CD14-positive monocyte (primary cell): ENCODE measurements around the gene CCNG2. TPM values are rescaled to one million over a fixed set of nuclear protein-coding genes. Genes with fewer than 3 reads are reported as not detected.

Experiments
- DNase-seq, 3 donors: peaks; one replicate each; pipeline ENCODE4 v3.0.0-alpha.2; 2011 to 2022
- H2AFZ ChIP-seq: 2 replicates; pipeline ENCODE4 v1.6.0; 2012; ENCODE audit warnings: mild to moderate bottlenecking, low read depth, low read length, inconsistent platforms; ENCODE audit not compliant: insufficient read depth, poor library complexity, severe bottlenecking
- H3K27ac ChIP-seq, 2 donors: 1 replicate in 1 of 2; 2 replicates in 1 of 2; pipeline ENCODE4 v1.5.1; 2012 to 2013; ENCODE audit warnings: low read length in 2 of 2, control low read depth in 1 of 2, inconsistent platforms in 1 of 2, low read depth in 1 of 2, mild to moderate bottlenecking in 1 of 2
- H3K27me3 ChIP-seq, 2 donors: one replicate each; pipeline versions ENCODE4 v1.6.0 to v1.6.1; 2011 to 2013; ENCODE audit warnings: low read length in 2 of 2; ENCODE audit not compliant: control insufficient read depth in 2 of 2, insufficient read depth in 2 of 2
- H3K36me3 ChIP-seq, 2 donors: replicated peaks in 1 of 2; 1 replicate in 1 of 2; 2 replicates in 1 of 2; pipeline versions ENCODE4 v1.5.1 to v1.6.1; 2012 to 2013; ENCODE audit warnings: low read length in 2 of 2, control low read depth in 1 of 2, inconsistent platforms in 1 of 2, mild to moderate bottlenecking in 1 of 2; ENCODE audit not compliant: insufficient read depth in 2 of 2, control insufficient read depth in 1 of 2
- H3K4me1 ChIP-seq, 2 donors: 1 replicate in 1 of 2; 2 replicates in 1 of 2; pipeline versions ENCODE4 v1.5.1 to v1.6.1; 2012 to 2013; ENCODE audit warnings: low read length in 2 of 2, control low read depth in 1 of 2, inconsistent platforms in 1 of 2, mild to moderate bottlenecking in 1 of 2, moderate library complexity in 1 of 2; ENCODE audit not compliant: insufficient read depth in 2 of 2, control insufficient read depth in 1 of 2
- H3K4me2 ChIP-seq: replicated peaks from 2 replicates; pipeline ENCODE3; 2012; ENCODE audit warnings: low read length, moderate library complexity, mild to moderate bottlenecking; ENCODE audit not compliant: poor library complexity, severe bottlenecking; ENCODE audit errors: extremely low read depth
- H3K4me3 ChIP-seq, 3 experiments: fragments of 200-600 bp in 1 of 3; sonication (generic) in 1 of 3; replicated peaks in 1 of 3; 1 replicate in 2 of 3; 2 replicates in 1 of 3; pipeline ENCODE4 v1.5.1; 2011 to 2013; ENCODE audit warnings: low read length in 3 of 3, mild to moderate bottlenecking in 3 of 3, control low read depth in 2 of 3, low read depth in 2 of 3, inconsistent platforms in 1 of 3, moderate library complexity in 1 of 3
- H3K79me2 ChIP-seq: 2 replicates; pipeline ENCODE4 v1.6.0; 2012; ENCODE audit warnings: mild to moderate bottlenecking, control low read depth, inconsistent platforms, low read length, moderate library complexity; ENCODE audit not compliant: insufficient read depth
- H3K9ac ChIP-seq: 2 replicates; pipeline ENCODE4 v1.6.0; 2017; ENCODE audit warnings: low read length, mild to moderate bottlenecking; ENCODE audit not compliant: insufficient read depth, poor library complexity, severe bottlenecking
- H3K9me3 ChIP-seq, 2 donors: replicated peaks in 1 of 2; 1 replicate in 1 of 2; 2 replicates in 1 of 2; pipeline versions ENCODE4 v1.5.1 to v1.6.1; 2012 to 2013; ENCODE audit warnings: low read length in 2 of 2, control low read depth in 1 of 2; ENCODE audit not compliant: control insufficient read depth in 1 of 2, insufficient read depth in 1 of 2
- H4K20me1 ChIP-seq: 2 replicates; pipeline ENCODE4 v1.6.0; 2012; ENCODE audit warnings: mild to moderate bottlenecking, low read length, control low read depth, moderate library complexity; ENCODE audit not compliant: insufficient read depth
- H3K27ac Mint-ChIP-seq, 7 donors: one replicate each; pipeline ENCODE4 v1.8.0; 2020; ENCODE audit warnings: mild to moderate bottlenecking in 7 of 7, mixed read lengths in 7 of 7, moderate library complexity in 6 of 7, inconsistent platforms in 2 of 7
- H3K27me3 Mint-ChIP-seq, 3 donors: one replicate each; pipeline ENCODE4 v1.8.0; 2021 to 2022; ENCODE audit warnings: low read depth in 3 of 3, mild to moderate bottlenecking in 3 of 3, mixed read lengths in 3 of 3, moderate library complexity in 3 of 3, inconsistent platforms in 1 of 3
- H3K36me3 Mint-ChIP-seq, 2 donors: one replicate each; pipeline ENCODE4 v1.8.0; 2020; ENCODE audit warnings: mixed read lengths in 2 of 2, inconsistent platforms in 1 of 2, mild to moderate bottlenecking in 1 of 2
- H3K4me1 Mint-ChIP-seq: one replicate; pipeline ENCODE4 v1.8.0; 2020; ENCODE audit warnings: mild to moderate bottlenecking, mixed read lengths
- H3K4me3 Mint-ChIP-seq, 2 donors: one replicate each; pipeline ENCODE4 v1.8.0; 2020; ENCODE audit warnings: mild to moderate bottlenecking in 2 of 2, mixed read lengths in 2 of 2, moderate library complexity in 1 of 2
- H3K9me3 Mint-ChIP-seq, 7 donors: one replicate each; pipeline ENCODE4 v1.8.0; 2020 to 2022; ENCODE audit warnings: mixed read lengths in 7 of 7, mild to moderate bottlenecking in 6 of 7, moderate library complexity in 6 of 7, inconsistent platforms in 2 of 7
- WGBS: methylation state at CpG from one replicate; pipeline ENCODE4 v1.1.5; 2013; ENCODE audit warnings: missing lambda C conversion rate; ENCODE audit not compliant: insufficient coverage; 5-methylcytosine and 5-hydroxymethylcytosine counted together
- intact Hi-C, 2 donors: fragments of 100-400 bp; cut with micrococcal nuclease; formaldehyde crosslinking; loops; one replicate each; pipeline versions ENCODE4 v1.15.0 to v1.15.1; 2023
- polyA plus RNA-seq, 3 donors: library from polyadenylated mRNA; depleted of rRNA in 1 of 3; unstranded in 2 of 3; stranded (reverse) in 1 of 3; fragments of 300-500 nt in 2 of 3; fragments of >200 nt in 1 of 3; fragmentation: Illumina TruSeq in 2 of 3; gene quantifications; 1 replicate in 2 of 3; 2 replicates in 1 of 3; pipeline ENCODE4 v1.2.3, GENCODE V29; 2012 to 2021
- TF ChIP-seq, protein P1 (sequence below): fragments of 200-600 bp; IDR thresholded peaks from one replicate; pipeline ENCODE4 v1.8.0; 2022; ENCODE audit warnings: antibody characterized with exemption, mild to moderate bottlenecking

The CCNG2 gene
- polyA plus RNA-seq, 3 donors = 17.6 to 26.4 (median 23.3) TPM

DNA sequence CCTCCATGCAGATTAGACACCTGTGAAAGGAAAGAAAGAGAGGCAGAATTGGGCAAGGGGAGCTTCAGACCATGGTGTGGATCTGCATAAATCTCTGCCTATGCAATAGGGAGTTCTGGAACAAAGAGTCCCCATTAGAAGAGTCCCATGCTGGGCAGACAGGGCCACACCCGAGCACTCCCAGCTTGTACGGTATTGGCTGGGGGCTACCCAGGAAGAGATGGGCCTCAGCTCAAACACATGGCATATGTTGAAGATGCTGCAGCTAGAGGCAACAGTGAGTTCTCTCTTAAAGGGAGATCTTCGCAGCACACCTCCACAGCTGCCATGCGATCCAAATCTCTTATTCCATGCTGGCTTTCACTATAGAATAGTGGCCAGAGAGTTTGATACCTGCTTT lies 24.7 kb downstream of the CCNG2 start:
- Histone ChIP-seq H3K9ac (no peak overlapping the region), H3K9me3 (no peaks in the 10 kb centered on the region), H3K4me2 (no peak overlapping the region), H4K20me1 (no peaks in the 10 kb centered on the region), H3K36me3 (no peaks in the 10 kb centered on the region), H3K4me1 (peaks cover 4% of the 10 kb centered on the region in 2 donors), H3K4me3 (no peak overlapping the region), H3K27ac (no peak overlapping the region), H3K27me3 (no peaks in the 10 kb centered on the region), H3K79me2 (no peaks in the 10 kb centered on the region), H2AFZ (no peak overlapping the region)
- no peak for DNase-seq
- intact Hi-C loops = no loop called here
- 80% methylated on average over 3 of the region's 4 CpGs for WGBS
- no peak overlapping the region for H3K4me3 Mint-ChIP-seq
- no peak overlapping the region for H3K27ac Mint-ChIP-seq
- TF ChIP-seq, protein P1, sequence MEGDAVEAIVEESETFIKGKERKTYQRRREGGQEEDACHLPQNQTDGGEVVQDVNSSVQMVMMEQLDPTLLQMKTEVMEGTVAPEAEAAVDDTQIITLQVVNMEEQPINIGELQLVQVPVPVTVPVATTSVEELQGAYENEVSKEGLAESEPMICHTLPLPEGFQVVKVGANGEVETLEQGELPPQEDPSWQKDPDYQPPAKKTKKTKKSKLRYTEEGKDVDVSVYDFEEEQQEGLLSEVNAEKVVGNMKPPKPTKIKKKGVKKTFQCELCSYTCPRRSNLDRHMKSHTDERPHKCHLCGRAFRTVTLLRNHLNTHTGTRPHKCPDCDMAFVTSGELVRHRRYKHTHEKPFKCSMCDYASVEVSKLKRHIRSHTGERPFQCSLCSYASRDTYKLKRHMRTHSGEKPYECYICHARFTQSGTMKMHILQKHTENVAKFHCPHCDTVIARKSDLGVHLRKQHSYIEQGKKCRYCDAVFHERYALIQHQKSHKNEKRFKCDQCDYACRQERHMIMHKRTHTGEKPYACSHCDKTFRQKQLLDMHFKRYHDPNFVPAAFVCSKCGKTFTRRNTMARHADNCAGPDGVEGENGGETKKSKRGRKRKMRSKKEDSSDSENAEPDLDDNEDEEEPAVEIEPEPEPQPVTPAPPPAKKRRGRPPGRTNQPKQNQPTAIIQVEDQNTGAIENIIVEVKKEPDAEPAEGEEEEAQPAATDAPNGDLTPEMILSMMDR = no peak
- no peaks in the 10 kb centered on the region for H3K36me3 Mint-ChIP-seq
- H3K9me3 Mint-ChIP-seq = no peaks in the 10 kb centered on the region
- peaks cover 0 to 6% (median 0%) of the 10 kb centered on the region in 3 donors for H3K27me3 Mint-ChIP-seq
- H3K4me1 Mint-ChIP-seq = peaks cover 10% of the 10 kb centered on the region

DNA sequence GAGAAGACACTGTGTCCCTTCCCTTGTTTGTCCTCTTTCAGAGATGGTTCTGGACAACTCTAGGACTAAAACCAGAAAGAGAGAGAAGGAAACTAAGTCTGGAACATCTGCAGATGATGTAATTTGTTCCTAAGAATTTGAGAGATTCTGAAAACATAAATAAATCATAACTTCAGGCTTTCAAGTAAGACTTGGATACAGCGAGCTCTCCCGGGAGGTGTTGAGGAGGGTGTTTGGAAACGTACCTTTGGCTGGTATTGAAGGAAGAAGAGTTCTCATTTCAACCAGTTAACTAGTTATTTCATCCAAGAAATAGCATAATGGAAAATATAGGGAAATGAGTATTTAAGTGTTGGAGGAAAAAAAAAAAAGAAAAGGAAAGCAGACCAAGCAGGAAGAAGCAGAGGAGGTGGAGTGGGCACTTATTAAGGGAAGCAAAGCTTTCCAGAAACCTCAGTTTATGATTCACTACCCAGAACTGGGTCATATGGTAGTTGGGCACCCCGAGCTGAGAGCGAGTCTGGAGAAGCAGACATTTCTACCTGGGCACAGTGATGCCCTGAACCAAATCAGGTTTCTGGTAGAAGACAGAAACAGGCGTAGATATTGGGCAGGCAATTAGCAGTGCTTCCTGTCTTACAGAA lies 26.9 kb downstream of the CCNG2 start:
- no peak overlapping the region for H3K4me3 Mint-ChIP-seq
- no peaks in the 10 kb centered on the region for H4K20me1 ChIP-seq
- H3K27me3 ChIP-seq = no peaks in the 10 kb centered on the region
- peaks cover 9 to 11% of the 10 kb centered on the region in 2 donors for H3K4me1 ChIP-seq
- intact Hi-C loops = no loop called here
- H3K27ac Mint-ChIP-seq = no peak overlapping the region
- peaks cover 18% of the 10 kb centered on the region for H3K4me1 Mint-ChIP-seq
- H2AFZ ChIP-seq = no peak overlapping the region
- H3K9ac ChIP-seq = no peak overlapping the region
- no peaks in the 10 kb centered on the region for H3K9me3 Mint-ChIP-seq
- no peak for DNase-seq
- WGBS = 92% methylated on average over 2 of the region's 6 CpGs
- TF ChIP-seq, protein P1 = no peak
- no peaks in the 10 kb centered on the region for H3K9me3 ChIP-seq
- no peak overlapping the region for H3K27ac ChIP-seq
- no peaks in the 10 kb centered on the region for H3K36me3 Mint-ChIP-seq
- H3K79me2 ChIP-seq = no peaks in the 10 kb centered on the region
- peaks cover 0 to 6% (median 0%) of the 10 kb centered on the region in 3 donors for H3K27me3 Mint-ChIP-seq
- no peaks in the 10 kb centered on the region for H3K36me3 ChIP-seq
- no peak overlapping the region for H3K4me3 ChIP-seq
- H3K4me2 ChIP-seq = no peak overlapping the region
